HCT116 (cell line): Measurements from ENCODE around the gene NFS1. TPM values are rescaled to one million over a fixed set of nuclear protein-coding genes. Genes with fewer than 3 reads are reported as not detected.
A peak's percentile ranks its signal among the peaks of the same experiment; 100 is the strongest.

Experiments used
- ATAC-seq: fragments of 200-7000 bp; cut with Tn5 transposase; 2 replicates; pipeline ENCODE4 v1.9.1; 2020; ENCODE audit warnings: mild to moderate bottlenecking, moderate library complexity
- BruUV-seq: library from RNA; stranded (reverse); fragments of 400-500 nt; replicated peaks from 2 replicates; lab custom pipeline; 2021; lab: Mats Ljungman, UMichigan
- CTCF ChIA-PET: fragments of 300-600 bp; sonication (Branson Sonifier 250); formaldehyde crosslinking; loops from one replicate; lab custom pipeline; 2021; ENCODE audit warnings: antibody characterized with exemption; lab: Charles Lee
- POLR2A ChIA-PET: fragments of 300-600, 350-600 bp; sonication (Branson Sonifier 250); formaldehyde crosslinking; loops from one replicate; lab custom pipeline; 2021; ENCODE audit warnings: antibody characterized with exemption; lab: Charles Lee
- RAD21 ChIA-PET, 2 experiments: fragments of 300-600 bp; sonication (Branson Sonifier 250); formaldehyde crosslinking; loops; one replicate each; lab custom pipeline; 2023; ENCODE audit warnings: low total read pairs in 2 of 2; ENCODE audit not compliant: uncharacterized antibody in 2 of 2, unreplicated experiment in 2 of 2, low non-redundant PET in 1 of 2; lab: Charles Lee
- DNase-seq: peaks from one replicate; pipeline ENCODE4 v3.0.0-alpha.2; 2010; ENCODE audit warnings: low read depth, low spot score
- H2AFZ ChIP-seq: fragments of 200-600 bp; shearing (Covaris generic), sonication (generic); 2 replicates; pipeline ENCODE4 v1.6.1; 2017; ENCODE audit warnings: low read depth, mixed run types, mixed read lengths, antibody characterized with exemption, low read length; ENCODE audit not compliant: poor library complexity, severe bottlenecking
- H3K27ac ChIP-seq: 2 replicates; pipeline ENCODE4 v1.5.1; 2012; ENCODE audit warnings: low read depth, low read length
- H3K27me3 ChIP-seq: fragments of 200-600 bp; sonication (generic); 2 replicates; pipeline ENCODE4 v1.6.1; 2016; ENCODE audit warnings: mixed run types, low read length, mixed read lengths; ENCODE audit not compliant: insufficient read depth
- H3K36me3 ChIP-seq, 2 experiments: fragments of 200-500 bp in 1 of 2; fragments of 200-600 bp in 1 of 2; sonication (Bioruptor generic) in 1 of 2; sonication (generic) in 1 of 2; 2 replicates each; pipeline versions ENCODE4 v1.5.1 to v1.6.1; 2014 to 2016; ENCODE audit warnings: low read length in 2 of 2, inconsistent platforms in 1 of 2, mixed read lengths in 1 of 2, mixed run types in 1 of 2; ENCODE audit not compliant: insufficient read depth in 2 of 2, control insufficient read depth in 1 of 2
- H3K4me1 ChIP-seq, 2 experiments: fragments of 200-600 bp in 1 of 2; sonication (generic) in 1 of 2; 2 replicates each; pipeline versions ENCODE4 v1.5.1 to v1.6.1; 2012 to 2017; ENCODE audit warnings: low read length in 2 of 2, inconsistent platforms in 1 of 2, mild to moderate bottlenecking in 1 of 2, mixed read lengths in 1 of 2, mixed run types in 1 of 2, moderate library complexity in 1 of 2; ENCODE audit not compliant: insufficient read depth in 2 of 2, control insufficient read depth in 1 of 2
- H3K4me2 ChIP-seq: fragments of 200-600 bp; sonication (generic); 2 replicates; pipeline ENCODE4 v1.6.1; 2017; ENCODE audit warnings: mixed run types, low read length, mixed read lengths
- H3K4me3 ChIP-seq, 2 experiments: fragments of 200-600 bp in 1 of 2; sonication (generic) in 1 of 2; replicated peaks in 1 of 2; 2 replicates each; pipeline ENCODE4 v1.5.1; 2011 to 2016; ENCODE audit warnings: low read length in 2 of 2, control low read depth in 1 of 2, low read depth in 1 of 2, mild to moderate bottlenecking in 1 of 2, mixed read lengths in 1 of 2, mixed run types in 1 of 2
- H3K79me2 ChIP-seq: fragments of 200-600 bp; sonication (generic); 2 replicates; pipeline ENCODE4 v1.6.1; 2017; ENCODE audit warnings: mild to moderate bottlenecking, mixed run types, low read length, moderate library complexity, mixed read lengths; ENCODE audit not compliant: insufficient read depth
- H3K9ac ChIP-seq: fragments of 200-600 bp; sonication (generic); 2 replicates; pipeline ENCODE4 v1.6.1; 2016; ENCODE audit warnings: low read length, mixed read lengths
- H3K9me2 ChIP-seq: fragments of 200-600 bp; sonication (generic), shearing (Covaris generic); 2 replicates; pipeline ENCODE4 v1.6.1; 2017; ENCODE audit warnings: mixed run types, mild to moderate bottlenecking, moderate library complexity; ENCODE audit not compliant: insufficient read depth
- H3K9me3 ChIP-seq, 2 experiments: fragments of 200-500 bp in 1 of 2; fragments of 200-600 bp in 1 of 2; sonication (Bioruptor generic) in 1 of 2; sonication (generic) in 1 of 2; 2 replicates each; pipeline ENCODE4 v1.6.1; 2014 to 2017; ENCODE audit warnings: low read length in 2 of 2, mixed read lengths in 2 of 2, inconsistent platforms in 1 of 2, low read depth in 1 of 2, mild to moderate bottlenecking in 1 of 2, mixed run types in 1 of 2, moderate library complexity in 1 of 2; ENCODE audit not compliant: control insufficient read depth in 1 of 2, insufficient read depth in 1 of 2
- H4K20me1 ChIP-seq: fragments of 200-600 bp; sonication (generic), shearing (Covaris generic); 2 replicates; pipeline ENCODE4 v1.6.1; 2017; ENCODE audit warnings: mixed run types, mild to moderate bottlenecking, moderate library complexity; ENCODE audit not compliant: insufficient read depth
- EGR1 ChIP-seq: IDR thresholded peaks from 2 replicates; pipeline ENCODE4 v1.6.1; 2012; ENCODE audit warnings: low read depth
- POLR2AphosphoS5 ChIP-seq: IDR thresholded peaks from 2 replicates; pipeline ENCODE4 v1.6.1; 2011; ENCODE audit warnings: mild to moderate bottlenecking, low read depth, low read length, moderate library complexity
- RAD21 ChIP-seq: IDR thresholded peaks from 2 replicates; pipeline ENCODE4 v1.6.1; 2012; ENCODE audit warnings: low read depth, mild to moderate bottlenecking
- REST ChIP-seq: IDR thresholded peaks from 2 replicates; pipeline ENCODE4 v1.6.1; 2012; ENCODE audit warnings: low read depth
- SIN3A ChIP-seq: IDR thresholded peaks from 2 replicates; pipeline ENCODE4 v1.6.1; 2012; ENCODE audit warnings: low read depth
- intact Hi-C: fragments of 100-400 bp; cut with micrococcal nuclease; formaldehyde crosslinking; loops from 2 replicates; pipeline ENCODE4 v1.10.0; 2022
- total RNA-seq: library from RNA; stranded (reverse); gene quantifications from one replicate; pipeline ENCODE4 v1.2.1, GENCODE V29; 2021; ENCODE audit not compliant: unreplicated experiment

NFS1 gene
- total RNA-seq, 1 experiment from 2014 or later, result 33.9 TPM

GRCh38 chr20:35663516-35664465 lies 35.4 kb downstream of the NFS1 start:
- ChIA-PET POLR2A (interaction anchor here (0.6 to 1.0 kb wide), 2 partner anchors 45 to 78 kb away, joined by 3 to 5 read pairs; partner anchors contain the start of gene RBM39), RAD21 (no interaction called here), CTCF (no interaction called here)
- intact Hi-C loops, result loop anchor here (2.0 kb wide), 1 partner anchor 45 kb away; no protein-coding TSS in a partner anchor
- no peaks in the 10 kb centered on the region for H3K27me3 ChIP-seq
- peak overlapping the region; percentile 97 for H3K9ac ChIP-seq
- H3K27ac ChIP-seq, result peak overlapping the region; percentile 88
- peaks cover 60% of the 10 kb centered on the region for H3K79me2 ChIP-seq
- peaks cover 45% of the 10 kb centered on the region for H4K20me1 ChIP-seq
- DNase-seq (peak; percentile 6), ATAC-seq (peak; percentile 46)
- BruUV-seq, result no TSS peak
- no peak; the same call in 1 of the 2 replicates for TF ChIP-seq SIN3A
- TF ChIP-seq POLR2AphosphoS5, result peak; percentile 44; the same call in 1 of the 2 replicates
- no peak for TF ChIP-seq EGR1
- no peak for TF ChIP-seq REST
- no peak for TF ChIP-seq RAD21
- H3K4me3 ChIP-seq, result peak overlapping the region; percentile 79 to 87
- H3K9me3 ChIP-seq, result no peaks in the 10 kb centered on the region
- no peaks in the 10 kb centered on the region; a peak in 1 of 4 replicates for H3K36me3 ChIP-seq
- no peaks in the 10 kb centered on the region for H3K9me2 ChIP-seq
- peak overlapping the region; percentile 80 for H3K4me2 ChIP-seq
- no peak overlapping the region for H2AFZ ChIP-seq
- H3K4me1 ChIP-seq, result peaks cover 31 to 43% of the 10 kb centered on the region in 2 experiments
